ENCODE data around the gene GRID2IP. TPM values are rescaled to one million over a fixed set of nuclear protein-coding genes. Genes with fewer than 3 reads are reported as not detected.
"Not testable (repeated sequence)": the region's sequence is repeated elsewhere in the genome, so short reads cannot be mapped to it uniquely, and the experiment has no call there.

GRID2IP gene
- total and polyA plus RNA-seq, 3 donors from 2014 or later: 0.34 to 1.9 (median 1.1) TPM

DNA sequence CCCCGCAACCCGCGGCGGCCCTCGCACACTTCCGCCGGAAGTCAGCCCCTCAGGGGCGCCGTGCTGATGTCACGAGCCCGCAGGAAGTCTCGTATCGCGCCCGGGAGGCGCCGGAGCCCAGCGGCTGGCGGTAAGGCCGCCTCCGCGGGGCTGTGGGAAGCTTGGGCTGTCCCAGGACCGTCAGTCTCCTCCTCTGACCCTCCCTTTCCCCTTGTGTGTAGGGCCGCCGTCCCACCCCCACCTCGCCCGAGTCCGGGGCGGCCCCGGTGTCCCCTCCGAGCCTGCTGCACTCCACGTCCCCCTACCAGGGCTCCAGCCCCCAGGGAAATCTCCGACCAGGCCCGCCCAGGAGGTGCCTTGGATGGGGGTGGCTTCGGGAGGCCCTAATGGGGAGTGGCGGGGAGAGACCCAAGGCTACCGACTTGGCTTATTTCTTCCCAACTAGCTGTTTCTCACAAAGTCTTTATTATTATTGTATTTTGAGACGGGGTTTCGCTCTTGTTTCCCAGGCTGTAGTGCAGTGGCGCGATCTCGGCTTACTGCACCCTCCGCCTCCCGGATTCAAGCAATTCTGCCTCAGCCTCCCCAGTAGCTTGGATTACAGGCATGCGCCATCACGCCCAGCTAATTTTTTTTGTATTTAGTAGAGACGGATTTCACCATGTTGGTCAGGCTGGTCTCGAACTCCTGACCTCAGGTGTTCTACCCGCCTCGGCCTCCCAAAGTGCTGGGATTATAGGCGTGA lies 26.3 kb upstream of the GRID2IP start, which contains the start of gene ZDHHC4:
Gene ZDHHC4 (plus strand): TSS at position 86 of the 745 bp plus-strand sequence. CDS start 3,108 bp downstream, outside the sequence.
- WGBS, 2 donors: 8 to 11% methylated on average over 35 to 50 of the region's 51 CpGs

DNA sequence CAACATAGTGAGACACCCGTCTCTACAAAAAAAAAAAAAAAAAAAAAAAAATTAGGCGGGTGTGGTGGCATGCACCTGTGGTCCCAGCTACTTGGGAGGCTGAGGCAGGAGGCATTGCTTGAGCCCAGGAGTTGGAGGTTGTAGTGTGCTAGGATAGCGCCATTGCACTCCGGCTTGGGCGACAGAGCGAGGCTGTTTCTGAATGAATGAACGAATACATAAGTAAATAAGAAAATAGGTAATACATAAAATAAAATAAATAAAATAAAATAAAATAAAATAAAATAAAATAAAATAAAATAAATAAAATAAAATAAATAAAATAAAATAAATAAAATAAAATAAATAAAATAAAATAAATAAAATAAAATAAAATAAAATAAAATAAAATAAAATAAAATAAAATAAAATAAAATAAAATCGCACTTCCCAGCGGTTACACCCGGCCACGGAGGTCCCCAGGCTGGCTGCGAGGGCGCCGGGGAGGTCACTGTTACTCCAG lies 25.7 kb upstream of the GRID2IP start:
- 12 to 13% methylated on average over 13 to 14 of the region's 14 CpGs for WGBS, 2 donors

More for the DNA sequence above, 26.3 kb upstream of the GRID2IP start, which contains the start of gene ZDHHC4:
- Histone ChIP-seq H3K36me3 (ENCODE audit: low read depth, missing control alignments) (no peaks in the 10 kb centered on the region), H3K4me1 (peaks cover 11% of the 10 kb centered on the region), H3K27ac (peak within 1 kb of the TSS; percentile 79 to 95), H3K9me3 (no peaks in the 10 kb centered on the region), H3K4me3 (peak within 1 kb of the TSS; percentile 70 to 77), H3K27me3 (no peaks in the 10 kb centered on the region)
- TF ChIP-seq, protein P1, sequence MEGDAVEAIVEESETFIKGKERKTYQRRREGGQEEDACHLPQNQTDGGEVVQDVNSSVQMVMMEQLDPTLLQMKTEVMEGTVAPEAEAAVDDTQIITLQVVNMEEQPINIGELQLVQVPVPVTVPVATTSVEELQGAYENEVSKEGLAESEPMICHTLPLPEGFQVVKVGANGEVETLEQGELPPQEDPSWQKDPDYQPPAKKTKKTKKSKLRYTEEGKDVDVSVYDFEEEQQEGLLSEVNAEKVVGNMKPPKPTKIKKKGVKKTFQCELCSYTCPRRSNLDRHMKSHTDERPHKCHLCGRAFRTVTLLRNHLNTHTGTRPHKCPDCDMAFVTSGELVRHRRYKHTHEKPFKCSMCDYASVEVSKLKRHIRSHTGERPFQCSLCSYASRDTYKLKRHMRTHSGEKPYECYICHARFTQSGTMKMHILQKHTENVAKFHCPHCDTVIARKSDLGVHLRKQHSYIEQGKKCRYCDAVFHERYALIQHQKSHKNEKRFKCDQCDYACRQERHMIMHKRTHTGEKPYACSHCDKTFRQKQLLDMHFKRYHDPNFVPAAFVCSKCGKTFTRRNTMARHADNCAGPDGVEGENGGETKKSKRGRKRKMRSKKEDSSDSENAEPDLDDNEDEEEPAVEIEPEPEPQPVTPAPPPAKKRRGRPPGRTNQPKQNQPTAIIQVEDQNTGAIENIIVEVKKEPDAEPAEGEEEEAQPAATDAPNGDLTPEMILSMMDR (IDR thresholded peaks at IDR 0.05): peak in 1 of 3 experiments; percentile 5
- peak; percentile 38 for TF ChIP-seq POLR2A (IDR thresholded peaks at IDR 0.05)
- intact Hi-C loops (cut with DNase I; ENCODE audit: low total_unique reads): no loop called here
- DNase-seq: peak; percentile 91

DNA sequence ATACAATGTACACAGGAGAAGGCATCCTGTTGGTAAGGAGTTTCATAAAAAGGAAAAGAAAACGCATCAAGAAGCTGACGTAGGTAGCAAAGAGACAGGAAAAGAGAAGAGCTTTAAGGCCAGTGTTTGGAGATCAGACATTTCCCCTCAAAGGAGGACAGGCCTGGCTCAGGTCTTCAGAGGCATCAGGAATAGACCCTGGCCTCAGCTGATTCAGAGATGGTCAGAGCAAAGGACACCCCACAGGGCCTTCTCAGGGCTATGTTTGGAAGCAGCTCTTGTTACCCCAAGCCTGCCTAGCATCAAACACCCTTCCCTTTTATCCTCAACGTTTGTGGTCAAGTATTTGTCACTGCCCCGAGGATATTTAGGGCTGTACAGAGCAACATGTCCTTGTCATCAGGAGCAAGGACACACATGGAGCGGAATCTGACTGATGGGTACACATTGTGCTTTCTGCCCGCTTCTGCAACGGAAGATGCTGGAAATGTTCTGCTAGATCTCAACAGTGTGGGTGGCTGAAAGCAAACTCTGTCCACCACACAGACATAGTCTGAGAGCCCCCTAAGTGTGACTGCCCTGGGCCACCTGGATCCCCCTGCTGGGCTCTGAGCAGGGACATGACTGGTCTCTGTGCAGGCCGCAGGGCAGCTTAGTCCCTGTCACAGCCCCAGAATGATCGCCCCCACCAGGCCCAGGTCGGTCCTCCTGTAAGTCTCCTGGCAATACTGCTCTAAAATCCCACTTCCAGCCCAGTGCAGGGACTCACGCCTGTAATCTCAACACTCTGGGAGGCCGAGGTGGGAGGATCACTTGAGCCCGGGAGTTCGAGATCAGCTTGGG lies 25.0 kb upstream of the GRID2IP start:
- Histone ChIP-seq H3K4me3 (peak overlapping the region in 1 of 2 donors; percentile 70), H3K9me3 (no peaks in the 10 kb centered on the region), H3K36me3 (ENCODE audit: low read depth, missing control alignments) (no peaks in the 10 kb centered on the region), H3K27me3 (no peaks in the 10 kb centered on the region), H3K4me1 (peaks cover 11% of the 10 kb centered on the region), H3K27ac (no peak overlapping the region)
- no peak for DNase-seq
- 57 to 67% methylated on average over 6 to 14 of the region's 14 CpGs for WGBS, 2 donors
- TF ChIP-seq POLR2A (IDR thresholded peaks at IDR 0.05): no peak
- TF ChIP-seq, protein P1 (IDR thresholded peaks at IDR 0.05): no peak
- intact Hi-C loops (cut with DNase I; ENCODE audit: low total_unique reads): no loop called here

More for the DNA sequence above, 25.7 kb upstream of the GRID2IP start:
- DNase-seq; H3K36me3 ChIP-seq (ENCODE audit: low read depth, missing control alignments); intact Hi-C loops (cut with DNase I; ENCODE audit: low total_unique reads); H3K27me3 ChIP-seq; H3K9me3 ChIP-seq: not testable (repeated sequence)
- Histone ChIP-seq H3K4me3 (peak overlapping the region; percentile 70 to 77), H3K4me1 (peaks cover 11% of the 10 kb centered on the region), H3K27ac (peak overlapping the region; percentile 79 to 95)

DNA sequence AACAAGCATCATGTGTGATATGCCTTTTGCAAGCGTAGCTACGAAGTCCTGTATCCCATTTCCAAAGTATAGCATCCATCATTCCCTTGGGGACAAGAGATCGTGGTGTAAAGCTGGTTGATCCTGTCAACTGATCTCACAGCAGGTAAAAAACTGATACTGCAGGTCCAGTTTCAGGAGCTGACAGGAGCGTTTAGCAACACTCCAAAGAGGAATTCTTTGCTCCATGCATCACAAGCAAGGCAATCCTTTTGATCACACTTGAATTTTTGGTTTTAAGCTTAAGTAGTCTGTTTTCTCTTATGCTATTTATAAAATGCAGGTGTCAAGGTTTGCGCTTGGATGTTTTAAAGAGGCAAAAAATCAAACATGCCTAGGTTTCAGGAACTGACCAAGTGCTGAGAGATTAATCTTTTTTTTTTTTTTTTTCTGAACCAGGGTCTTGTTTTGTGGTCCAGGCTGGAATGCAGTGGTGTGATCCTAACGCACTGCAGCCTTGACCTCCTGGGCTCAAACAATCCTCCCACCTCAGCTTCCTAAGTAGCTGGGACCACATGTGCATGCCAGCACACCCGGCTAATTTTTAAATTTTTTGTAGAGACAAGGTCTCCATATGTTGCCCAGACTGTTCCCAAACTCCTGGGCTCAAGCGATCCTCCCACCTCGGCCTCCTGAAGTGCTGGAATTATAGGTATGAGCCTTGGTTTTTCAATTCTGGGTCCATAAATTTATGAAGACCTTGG lies 24.2 kb upstream of the GRID2IP start:
- intact Hi-C loops (cut with DNase I; ENCODE audit: low total_unique reads): no loop called here
- WGBS, 2 donors: 55 to 57% methylated on average over 9 of the region's 9 CpGs

More for the DNA sequence above, 24.2 kb upstream of the GRID2IP start:
- TF ChIP-seq, protein P1 (IDR thresholded peaks at IDR 0.05): no peak
- TF ChIP-seq POLR2A (IDR thresholded peaks at IDR 0.05): no peak
- peaks cover 11% of the 10 kb centered on the region for H3K4me1 ChIP-seq
- no peak overlapping the region for H3K27ac ChIP-seq
- DNase-seq: no peak
- H3K36me3 ChIP-seq (ENCODE audit: low read depth, missing control alignments): no peaks in the 10 kb centered on the region
- no peaks in the 10 kb centered on the region for H3K27me3 ChIP-seq
- no peaks in the 10 kb centered on the region for H3K9me3 ChIP-seq
- H3K4me3 ChIP-seq: no peak overlapping the region

Data from testis (tissue), 3 donors.